Right forelimb (tissue), 1 donor: ENCODE results near the gene RNU6-9.
"Not testable (repeated sequence)": the region's sequence is repeated elsewhere in the genome, so short reads cannot be mapped to it uniquely, and the experiment has no call there.

ENCODE experiments used
- DNase-seq: peaks from one replicate; pipeline ENCODE4 v3.0.0-alpha.2; 2018

Gene RNU6-9

GRCh38 chr19:861756-862580, 31.3 kb upstream of the RNU6-9 start:
- no peak for DNase-seq

GRCh38 chr19:862581-863314, 30.5 kb upstream of the RNU6-9 start:
- DNase-seq: peak; percentile 77

- DNase-seq: no peak
Observed at GRCh38 chr19:863315-863620, 30.0 kb upstream of the RNU6-9 start.

- DNase-seq: no peak
Observed at GRCh38 chr19:866769-867300, 26.4 kb upstream of the RNU6-9 start.

GRCh38 chr19:867301-867793, 25.9 kb upstream of the RNU6-9 start:
- DNase-seq: no peak

- DNase-seq: no peak
Observed at GRCh38 chr19:867855-868457, 25.3 kb upstream of the RNU6-9 start.

GRCh38 chr19:868458-869244, 24.6 kb upstream of the RNU6-9 start:
- no peak for DNase-seq

GRCh38 chr19:869245-870177, 23.8 kb upstream of the RNU6-9 start:
- peak; percentile 72 for DNase-seq

GRCh38 chr19:870314-870713, 23.0 kb upstream of the RNU6-9 start:
- no peak for DNase-seq

- no peak for DNase-seq
Observed at GRCh38 chr19:870963-871401, 22.3 kb upstream of the RNU6-9 start.

GRCh38 chr19:871446-872265, 21.6 kb upstream of the RNU6-9 start:
- no peak for DNase-seq

GRCh38 chr19:872266-872951, 20.9 kb upstream of the RNU6-9 start:
- DNase-seq: no peak

GRCh38 chr19:873084-873483, 20.2 kb upstream of the RNU6-9 start:
- DNase-seq: no peak

GRCh38 chr19:873561-874041, 19.7 kb upstream of the RNU6-9 start:
- DNase-seq: no peak

- DNase-seq: no peak
Observed at GRCh38 chr19:875265-875879, 17.9 kb upstream of the RNU6-9 start.

GRCh38 chr19:876089-876488, 17.2 kb upstream of the RNU6-9 start:
- no peak for DNase-seq

- DNase-seq: no peak
Observed at GRCh38 chr19:876780-877314, 16.4 kb upstream of the RNU6-9 start.

GRCh38 chr19:877992-878660, 15.2 kb upstream of the RNU6-9 start:
- not testable (repeated sequence) for DNase-seq
